Peyer's patch (tissue), 4 donors: ENCODE measurements around the gene PPM1M. TPM values are rescaled to one million over a fixed set of nuclear protein-coding genes. Genes with fewer than 3 reads are reported as not detected.

Experiments used
- DNase-seq, 3 donors: peaks; one replicate each; pipeline ENCODE4 v3.0.0-alpha.2; 2017 to 2019
- H3K27ac ChIP-seq, 4 donors: fragments of 200-600 bp; sonication (generic); one replicate each; pipeline ENCODE4 v1.5.1; 2016 to 2019
- H3K27me3 ChIP-seq, 2 donors: fragments of 200-600 bp; sonication (generic); one replicate each; pipeline ENCODE4 v1.5.1; 2019
- H3K36me3 ChIP-seq, 3 donors: fragments of 200-600 bp; sonication (generic); one replicate each; pipeline ENCODE4 v1.5.1; 2016 to 2019
- H3K4me1 ChIP-seq, 4 donors: fragments of 200-600 bp; sonication (generic); one replicate each; pipeline ENCODE4 v1.5.1; 2016 to 2019
- H3K4me3 ChIP-seq, 4 donors: fragments of 200-600 bp; sonication (generic); 1 replicate in 3 of 4; 2 replicates in 1 of 4; pipeline ENCODE4 v1.5.1; 2016 to 2019; ENCODE audit warnings: mild to moderate bottlenecking in 1 of 4
- H3K9me3 ChIP-seq, 4 donors: fragments of 200-600 bp; sonication (generic); one replicate each; pipeline ENCODE4 v1.5.1; 2016 to 2019; ENCODE audit warnings: mild to moderate bottlenecking in 1 of 4
- POLR2A ChIP-seq, 2 donors: fragments of 450-650 bp; IDR thresholded peaks; one replicate each; pipeline ENCODE4 v1.5.1; 2017; ENCODE audit warnings: antibody characterized with exemption in 2 of 2, mild to moderate bottlenecking in 2 of 2, moderate library complexity in 2 of 2
- total RNA-seq, 4 donors: library from RNA; depleted of rRNA; stranded (reverse); fragments of >200 nt; gene quantifications; one replicate each; pipeline ENCODE4 v1.1.0, GENCODE V29; 2016
- TF ChIP-seq, protein P1 (sequence below), 6 experiments: fragments of 450-650 bp in 4 of 6; fragments of 200-600 bp in 2 of 6; sonication (generic) in 1 of 6; IDR thresholded peaks; one replicate each; pipeline ENCODE4 v1.5.1; 2017 to 2019; ENCODE audit warnings: antibody characterized with exemption in 6 of 6, mild to moderate bottlenecking in 3 of 6, moderate library complexity in 1 of 6

The PPM1M gene
- total RNA-seq, 4 donors from 2014 or later: 4.0 to 32.2 (median 6.7) TPM

DNA sequence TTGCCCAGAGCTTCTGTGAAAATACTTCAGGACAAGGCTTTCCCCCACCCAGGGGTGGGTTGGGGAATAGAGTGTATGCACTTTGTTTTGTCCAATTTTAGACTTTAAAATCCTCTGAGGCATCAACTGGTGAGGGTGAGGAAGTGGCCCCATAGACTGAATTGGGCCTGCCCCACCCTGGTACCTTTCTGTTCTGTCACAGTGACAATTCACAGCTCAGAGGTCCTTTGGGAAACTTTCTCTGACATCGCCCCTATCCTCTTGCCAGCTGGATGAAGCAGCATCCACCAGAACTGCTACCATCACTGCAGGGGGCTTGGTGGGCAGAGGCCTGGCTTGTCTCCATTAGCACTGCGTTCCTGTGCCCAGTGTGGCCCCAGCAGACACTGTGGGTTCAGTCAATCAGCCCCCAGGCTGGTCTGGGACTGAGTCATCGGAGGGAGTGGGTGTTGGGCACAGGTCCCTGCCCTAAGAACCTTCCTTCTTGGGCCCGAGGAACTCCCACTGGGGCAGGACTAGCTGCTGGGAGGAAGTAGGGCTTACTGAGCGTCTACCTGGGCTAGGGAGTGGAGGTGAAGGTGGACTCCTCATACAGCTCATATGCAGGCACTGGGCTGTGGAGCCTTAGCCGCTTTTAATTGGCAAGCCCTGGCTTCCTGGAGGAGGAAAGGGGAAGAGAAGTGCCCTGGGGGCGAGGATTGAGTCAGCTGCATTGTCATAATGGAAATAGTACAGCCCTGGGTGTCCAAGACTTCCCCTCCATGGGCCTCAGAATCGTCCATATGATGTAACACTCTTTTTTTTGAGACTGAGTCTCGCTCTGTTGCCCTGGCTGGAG, 1.5 kb upstream of the PPM1M start:
- H3K9me3 ChIP-seq: no peaks in the 10 kb centered on the region
- H3K36me3 ChIP-seq: no peaks in the 10 kb centered on the region
- H3K27ac ChIP-seq: peak overlapping the region; percentile 82 to 90 (median 88)
- H3K4me1 ChIP-seq: peaks cover 3 to 27% (median 17%) of the 10 kb centered on the region in 4 donors
- peak; percentile 35 to 55 (median 55) for DNase-seq
- TF ChIP-seq, protein P1, sequence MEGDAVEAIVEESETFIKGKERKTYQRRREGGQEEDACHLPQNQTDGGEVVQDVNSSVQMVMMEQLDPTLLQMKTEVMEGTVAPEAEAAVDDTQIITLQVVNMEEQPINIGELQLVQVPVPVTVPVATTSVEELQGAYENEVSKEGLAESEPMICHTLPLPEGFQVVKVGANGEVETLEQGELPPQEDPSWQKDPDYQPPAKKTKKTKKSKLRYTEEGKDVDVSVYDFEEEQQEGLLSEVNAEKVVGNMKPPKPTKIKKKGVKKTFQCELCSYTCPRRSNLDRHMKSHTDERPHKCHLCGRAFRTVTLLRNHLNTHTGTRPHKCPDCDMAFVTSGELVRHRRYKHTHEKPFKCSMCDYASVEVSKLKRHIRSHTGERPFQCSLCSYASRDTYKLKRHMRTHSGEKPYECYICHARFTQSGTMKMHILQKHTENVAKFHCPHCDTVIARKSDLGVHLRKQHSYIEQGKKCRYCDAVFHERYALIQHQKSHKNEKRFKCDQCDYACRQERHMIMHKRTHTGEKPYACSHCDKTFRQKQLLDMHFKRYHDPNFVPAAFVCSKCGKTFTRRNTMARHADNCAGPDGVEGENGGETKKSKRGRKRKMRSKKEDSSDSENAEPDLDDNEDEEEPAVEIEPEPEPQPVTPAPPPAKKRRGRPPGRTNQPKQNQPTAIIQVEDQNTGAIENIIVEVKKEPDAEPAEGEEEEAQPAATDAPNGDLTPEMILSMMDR (IDR thresholded peaks at IDR 0.05): no peak
- TF ChIP-seq POLR2A (IDR thresholded peaks at IDR 0.05): no peak
- H3K27me3 ChIP-seq: no peaks in the 10 kb centered on the region
- no peak overlapping the region for H3K4me3 ChIP-seq

DNA sequence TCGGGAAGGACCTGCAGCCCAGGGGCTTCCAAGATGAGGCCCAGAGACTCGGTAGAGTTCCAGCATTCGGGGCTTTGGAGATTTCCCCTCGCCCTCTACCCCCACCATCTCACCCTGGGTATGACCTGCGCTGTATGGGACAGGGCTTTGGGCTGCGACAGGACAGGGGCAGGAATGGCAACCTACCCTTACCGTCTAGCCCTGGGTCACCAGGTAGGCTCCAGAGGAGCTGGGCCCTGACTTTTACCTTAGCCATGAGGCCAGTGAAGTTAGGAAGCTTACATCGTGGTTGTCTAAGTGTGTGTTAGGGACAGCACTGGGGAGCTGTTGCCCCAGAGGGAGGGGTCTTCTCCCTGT, 683 bp downstream of the PPM1M start:
- no peaks in the 10 kb centered on the region for H3K27me3 ChIP-seq
- H3K27ac ChIP-seq: peak overlapping the region; percentile 82 to 90 (median 88)
- peak overlapping the region; percentile 47 to 77 (median 62) for H3K4me3 ChIP-seq
- no peak for TF ChIP-seq POLR2A (IDR thresholded peaks at IDR 0.05)
- TF ChIP-seq, protein P1 (IDR thresholded peaks at IDR 0.05): no peak
- peaks cover 0 to 12% (median 0%) of the 10 kb centered on the region in 3 donors for H3K36me3 ChIP-seq
- peaks cover 3 to 19% (median 10%) of the 10 kb centered on the region in 4 donors for H3K4me1 ChIP-seq
- DNase-seq: no peak
- H3K9me3 ChIP-seq: no peaks in the 10 kb centered on the region

DNA sequence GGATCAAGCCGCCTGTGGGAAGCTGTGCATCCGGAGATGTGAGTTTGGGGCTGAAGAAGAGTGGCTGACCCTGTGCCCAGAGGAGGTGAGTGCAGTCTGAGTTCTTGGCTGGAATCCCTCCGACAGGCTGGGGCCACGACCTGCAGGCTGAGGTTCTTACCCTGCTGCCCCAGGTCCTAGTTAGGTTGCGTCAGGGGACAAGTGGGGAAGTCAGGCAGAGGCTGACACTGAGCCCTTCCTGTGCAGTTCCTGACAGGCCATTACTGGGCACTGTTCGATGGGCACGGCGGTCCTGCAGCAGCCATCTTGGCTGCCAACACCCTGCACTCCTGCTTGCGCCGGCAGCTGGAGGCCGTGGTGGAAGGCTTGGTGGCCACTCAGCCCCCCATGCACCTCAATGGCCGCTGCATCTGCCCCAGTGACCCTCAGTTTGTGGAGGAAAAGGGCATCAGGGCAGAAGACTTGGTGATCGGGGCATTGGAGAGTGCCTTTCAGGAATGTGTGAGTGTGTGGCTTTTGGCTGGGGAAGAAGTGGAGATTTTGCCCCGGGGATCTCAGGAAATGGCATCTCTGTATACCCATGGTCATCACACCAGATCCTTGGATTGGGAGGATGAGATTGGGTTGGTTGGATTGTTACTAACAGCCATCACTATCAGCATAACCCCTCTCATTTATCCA, 1.3 kb downstream of the PPM1M start:
- TF ChIP-seq, protein P1 (IDR thresholded peaks at IDR 0.05): no peak
- no peak for TF ChIP-seq POLR2A (IDR thresholded peaks at IDR 0.05)
- no peak for DNase-seq
- peak overlapping the region in 3 of 4 donors; percentile 4 to 77 (median 72) for H3K4me3 ChIP-seq

DNA sequence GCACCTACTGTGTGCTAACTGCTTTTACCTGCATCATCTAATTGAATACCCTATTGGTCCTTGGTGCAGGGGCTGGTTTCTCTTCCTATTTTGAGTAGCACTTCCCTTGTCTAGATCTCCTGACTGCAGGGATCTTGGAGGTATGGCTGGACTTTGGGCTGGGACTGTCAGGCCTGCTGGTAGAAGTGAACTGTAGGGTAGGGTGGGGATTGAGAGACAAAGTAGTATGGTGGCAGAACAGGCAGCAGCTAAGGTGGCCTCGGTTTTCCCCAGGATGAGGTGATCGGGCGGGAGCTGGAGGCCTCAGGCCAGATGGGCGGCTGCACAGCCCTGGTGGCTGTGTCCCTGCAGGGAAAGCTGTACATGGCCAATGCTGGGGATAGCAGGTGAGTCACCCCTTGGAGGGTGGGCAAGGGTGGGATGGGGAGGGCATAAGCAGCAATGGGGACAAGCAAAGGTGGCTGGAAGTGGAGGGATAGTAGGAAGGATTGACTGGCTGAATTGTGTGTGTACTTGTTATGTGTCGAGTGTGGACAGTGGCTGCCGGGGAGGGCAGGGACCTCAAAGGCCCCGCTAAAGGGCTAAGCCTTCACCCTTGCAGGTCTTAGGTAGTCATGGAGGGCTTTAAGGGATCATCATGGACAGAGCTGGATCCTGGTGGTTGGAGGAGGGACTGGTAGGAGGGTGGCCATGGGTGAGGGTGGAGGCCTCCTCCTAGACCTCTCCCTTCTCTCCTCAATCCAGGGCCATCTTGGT, 2.0 kb downstream of the PPM1M start:
- H3K4me3 ChIP-seq: no peak overlapping the region
- H3K27ac ChIP-seq: peak overlapping the region in 2 of 4 donors; percentile 90
- no peak for DNase-seq
- TF ChIP-seq, protein P1 (IDR thresholded peaks at IDR 0.05): no peak
- no peak for TF ChIP-seq POLR2A (IDR thresholded peaks at IDR 0.05)
- H3K9me3 ChIP-seq: no peaks in the 10 kb centered on the region
- H3K4me1 ChIP-seq: peaks cover 3 to 19% (median 10%) of the 10 kb centered on the region in 4 donors
- H3K36me3 ChIP-seq: peaks cover 0 to 24% (median 0%) of the 10 kb centered on the region in 3 donors
- H3K27me3 ChIP-seq: no peaks in the 10 kb centered on the region

More for the DNA sequence above, 1.3 kb downstream of the PPM1M start:
- Histone ChIP-seq H3K27ac (peak overlapping the region; percentile 82 to 90 (median 88)), H3K36me3 (peaks cover 0 to 18% (median 0%) of the 10 kb centered on the region in 3 donors), H3K9me3 (no peaks in the 10 kb centered on the region), H3K27me3 (no peaks in the 10 kb centered on the region), H3K4me1 (peaks cover 3 to 19% (median 10%) of the 10 kb centered on the region in 4 donors)

DNA sequence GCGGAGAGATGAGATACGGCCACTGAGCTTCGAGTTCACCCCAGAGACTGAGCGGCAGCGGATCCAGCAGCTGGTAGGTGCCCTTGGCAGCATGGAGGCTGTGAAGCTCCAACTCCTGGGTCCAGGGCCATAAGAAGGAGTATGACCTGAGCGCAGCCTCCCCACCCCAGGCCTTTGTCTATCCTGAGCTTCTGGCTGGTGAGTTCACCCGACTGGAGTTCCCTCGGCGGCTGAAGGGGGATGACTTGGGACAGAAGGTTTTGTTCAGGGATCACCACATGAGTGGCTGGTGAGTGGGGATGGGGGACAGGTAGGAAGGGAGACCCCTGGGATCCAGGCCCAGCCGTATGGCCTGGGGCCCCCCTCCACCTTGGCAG, 2.6 kb downstream of the PPM1M start:
- no peak for TF ChIP-seq POLR2A (IDR thresholded peaks at IDR 0.05)
- TF ChIP-seq, protein P1 (IDR thresholded peaks at IDR 0.05): no peak
- Histone ChIP-seq H3K9me3 (no peaks in the 10 kb centered on the region), H3K27me3 (no peaks in the 10 kb centered on the region), H3K36me3 (peaks cover 0 to 29% (median 0%) of the 10 kb centered on the region in 3 donors), H3K27ac (no peak overlapping the region), H3K4me1 (peaks cover 3 to 24% (median 13%) of the 10 kb centered on the region in 4 donors), H3K4me3 (no peak overlapping the region)
- no peak for DNase-seq
